ENCODE results near the gene RHOBTB3. TPM values are rescaled to one million over a fixed set of nuclear protein-coding genes. Genes with fewer than 3 reads are reported as not detected.

The RHOBTB3 gene
- total and polyA plus RNA-seq, 8 donors: 13.7 to 730 (median 89.3) TPM

DNA sequence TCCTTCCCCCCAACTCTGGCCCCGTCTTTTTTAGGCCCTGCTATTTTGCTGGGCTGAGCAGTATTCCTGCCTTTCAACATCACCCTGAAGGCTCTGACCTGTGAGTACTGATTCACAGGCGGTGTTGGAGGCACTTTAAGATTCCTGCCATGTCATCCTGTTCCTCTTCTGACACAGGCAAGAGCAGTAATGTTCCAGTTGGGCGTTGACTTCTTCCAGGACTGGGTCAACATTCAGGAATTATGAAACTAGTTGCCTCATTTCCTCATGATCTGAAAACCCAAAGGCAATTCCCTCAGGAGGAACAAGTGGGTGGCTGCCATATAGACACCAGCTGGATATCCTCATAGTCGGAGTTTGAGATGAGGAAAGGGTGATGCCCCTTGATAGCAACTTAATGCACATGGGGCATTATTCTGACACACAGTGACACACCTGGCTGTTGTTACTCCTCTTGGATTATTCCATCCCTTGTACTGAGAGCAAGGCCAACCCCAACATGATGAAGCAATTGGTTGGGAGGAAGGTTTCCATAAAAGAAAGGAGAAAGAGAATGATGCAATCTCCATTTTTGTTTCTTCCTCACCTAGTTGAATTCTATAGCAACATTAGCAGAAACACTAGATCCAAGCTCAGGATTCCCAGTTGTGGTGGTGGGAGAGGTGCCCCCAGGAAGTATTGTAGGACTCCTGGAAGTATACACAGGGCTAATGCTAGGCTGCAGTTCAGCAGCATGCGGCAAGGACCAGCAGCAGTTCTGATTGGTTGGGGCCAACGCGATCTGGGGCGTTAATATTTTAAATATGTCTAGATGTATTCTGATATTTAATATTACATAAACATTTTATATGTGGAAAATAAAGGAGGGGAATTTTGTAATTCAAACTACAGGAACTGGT, 111.0 kb downstream of the RHOBTB3 start:
- Histone ChIP-seq H3K27ac (peak overlapping the region; percentile 65 to 92 (median 84)), H3K36me3 (no peaks in the 10 kb centered on the region), H3K4me3 (no peak overlapping the region), H3K9me3 (no peaks in the 10 kb centered on the region), H3K4me1 (peaks cover 16 to 74% (median 30%) of the 10 kb centered on the region in 4 donors), H3K27me3 (no peaks in the 10 kb centered on the region)
- WGBS, 5 donors: 69 to 89% (median 85%) methylated on average over 8 of the region's 8 CpGs
- intact Hi-C loops (cut with DNase I; ENCODE audit: low total_unique reads): loop anchor here (10.0 kb wide), 2 partner anchors 57 to 197 kb away; partner anchors contain the start of gene RFESD
- TF ChIP-seq POLR2AphosphoS5 (IDR thresholded peaks at IDR 0.05): peak in 2 of 3 donors; percentile 79 to 86
- no peak for TF ChIP-seq POLR2A (IDR thresholded peaks at IDR 0.05)
- DNase-seq: peak in 1 of 2 donors; percentile 51

DNA sequence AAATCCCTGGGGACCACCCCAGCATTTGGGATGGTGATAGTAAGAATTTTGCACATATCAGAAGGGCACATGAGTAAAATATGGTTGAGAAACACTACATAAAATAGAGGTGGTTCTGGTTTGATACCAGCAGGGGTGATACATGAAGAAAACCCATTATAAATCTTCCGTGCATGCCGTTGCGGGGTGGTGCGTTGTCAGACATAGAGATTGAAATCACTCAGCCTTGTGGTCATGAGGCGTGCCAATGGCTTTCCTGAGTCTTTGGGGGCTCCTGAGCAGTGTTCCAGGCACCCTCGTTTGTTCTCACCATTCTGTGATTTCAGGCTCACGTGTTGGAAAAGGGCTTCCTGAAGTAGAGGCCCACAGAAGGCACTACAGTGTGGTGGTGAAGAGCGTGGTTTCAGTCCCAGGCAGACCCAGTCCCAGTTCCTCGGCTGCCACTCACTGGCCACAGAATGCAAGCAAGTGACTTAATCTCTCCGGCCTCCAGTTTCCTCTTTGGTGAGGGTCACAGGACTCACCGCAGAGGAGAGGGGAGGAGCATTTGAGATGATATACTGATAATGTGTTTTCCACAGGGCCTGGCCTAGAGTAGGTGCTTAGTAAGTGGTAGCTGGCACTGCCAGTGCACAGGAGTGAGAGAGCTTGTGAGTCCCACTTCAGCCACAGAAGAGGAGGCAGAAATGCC, 111.9 kb downstream of the RHOBTB3 start:
- Histone ChIP-seq H3K4me1 (peaks cover 16 to 77% (median 31%) of the 10 kb centered on the region in 4 donors), H3K9me3 (no peaks in the 10 kb centered on the region), H3K4me3 (no peak overlapping the region), H3K36me3 (no peaks in the 10 kb centered on the region), H3K27me3 (no peaks in the 10 kb centered on the region), H3K27ac (peak overlapping the region; percentile 57 to 92 (median 84))
- TF ChIP-seq EP300 (IDR thresholded peaks at IDR 0.05): no peak
- TF ChIP-seq, protein P1, sequence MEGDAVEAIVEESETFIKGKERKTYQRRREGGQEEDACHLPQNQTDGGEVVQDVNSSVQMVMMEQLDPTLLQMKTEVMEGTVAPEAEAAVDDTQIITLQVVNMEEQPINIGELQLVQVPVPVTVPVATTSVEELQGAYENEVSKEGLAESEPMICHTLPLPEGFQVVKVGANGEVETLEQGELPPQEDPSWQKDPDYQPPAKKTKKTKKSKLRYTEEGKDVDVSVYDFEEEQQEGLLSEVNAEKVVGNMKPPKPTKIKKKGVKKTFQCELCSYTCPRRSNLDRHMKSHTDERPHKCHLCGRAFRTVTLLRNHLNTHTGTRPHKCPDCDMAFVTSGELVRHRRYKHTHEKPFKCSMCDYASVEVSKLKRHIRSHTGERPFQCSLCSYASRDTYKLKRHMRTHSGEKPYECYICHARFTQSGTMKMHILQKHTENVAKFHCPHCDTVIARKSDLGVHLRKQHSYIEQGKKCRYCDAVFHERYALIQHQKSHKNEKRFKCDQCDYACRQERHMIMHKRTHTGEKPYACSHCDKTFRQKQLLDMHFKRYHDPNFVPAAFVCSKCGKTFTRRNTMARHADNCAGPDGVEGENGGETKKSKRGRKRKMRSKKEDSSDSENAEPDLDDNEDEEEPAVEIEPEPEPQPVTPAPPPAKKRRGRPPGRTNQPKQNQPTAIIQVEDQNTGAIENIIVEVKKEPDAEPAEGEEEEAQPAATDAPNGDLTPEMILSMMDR (IDR thresholded peaks at IDR 0.05): peak in 2 of 7 experiments; percentile 24 to 42
- peak in 2 of 3 donors; percentile 66 to 69 for TF ChIP-seq POLR2AphosphoS5 (IDR thresholded peaks at IDR 0.05)
- TF ChIP-seq POLR2A (IDR thresholded peaks at IDR 0.05): peak in 1 of 4 donors; percentile 25
- WGBS, 5 donors: 42 to 57% (median 51%) methylated on average over 11 of the region's 11 CpGs
- DNase-seq: peak; percentile 70 to 84
- intact Hi-C loops (cut with DNase I; ENCODE audit: low total_unique reads): loop anchor here (10.0 kb wide), 2 partner anchors 58 to 198 kb away; partner anchors contain the start of gene RFESD

DNA sequence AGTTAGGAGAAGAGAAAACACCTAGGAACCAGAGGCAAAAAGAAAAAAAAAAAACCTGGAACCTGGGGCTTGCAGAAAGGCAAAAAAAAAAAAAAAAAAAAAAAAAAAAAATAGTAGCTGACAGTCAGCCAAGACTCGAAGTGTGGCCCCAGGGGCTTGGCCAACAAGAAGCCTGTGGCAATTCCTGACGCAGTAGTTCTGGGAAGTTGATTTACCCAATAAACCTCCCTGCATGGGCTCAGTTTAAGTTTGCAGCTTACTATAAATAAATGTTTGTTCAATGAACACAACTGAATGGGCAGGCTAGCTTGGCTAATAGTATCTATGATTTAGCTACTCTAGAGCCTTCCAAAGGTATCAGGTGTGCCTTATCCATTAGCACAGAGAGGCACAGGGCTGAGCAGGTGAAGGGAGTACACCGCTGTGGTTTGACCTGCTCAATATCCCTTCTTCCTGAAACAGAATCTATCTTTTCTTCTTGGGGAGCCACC, 112.6 kb downstream of the RHOBTB3 start:
- Histone ChIP-seq H3K36me3 (no peaks in the 10 kb centered on the region), H3K27me3 (no peaks in the 10 kb centered on the region), H3K27ac (peak overlapping the region; percentile 74 to 92 (median 84)), H3K9me3 (no peaks in the 10 kb centered on the region), H3K4me3 (no peak overlapping the region), H3K4me1 (peaks cover 16 to 77% (median 31%) of the 10 kb centered on the region in 4 donors)
- TF ChIP-seq, protein P1 (IDR thresholded peaks at IDR 0.05): no peak
- TF ChIP-seq POLR2AphosphoS5 (IDR thresholded peaks at IDR 0.05): peak in 2 of 3 donors; percentile 51 to 62
- TF ChIP-seq EP300 (IDR thresholded peaks at IDR 0.05): no peak
- TF ChIP-seq POLR2A (IDR thresholded peaks at IDR 0.05): no peak
- WGBS, 5 donors: 24 to 44% (median 31%) methylated on average over 3 of the region's 3 CpGs
- peak in 1 of 2 donors; percentile 55 for DNase-seq
- intact Hi-C loops (cut with DNase I; ENCODE audit: low total_unique reads): loop anchor here (10.0 kb wide), 2 partner anchors 59 to 199 kb away; partner anchors contain the start of gene RFESD

DNA sequence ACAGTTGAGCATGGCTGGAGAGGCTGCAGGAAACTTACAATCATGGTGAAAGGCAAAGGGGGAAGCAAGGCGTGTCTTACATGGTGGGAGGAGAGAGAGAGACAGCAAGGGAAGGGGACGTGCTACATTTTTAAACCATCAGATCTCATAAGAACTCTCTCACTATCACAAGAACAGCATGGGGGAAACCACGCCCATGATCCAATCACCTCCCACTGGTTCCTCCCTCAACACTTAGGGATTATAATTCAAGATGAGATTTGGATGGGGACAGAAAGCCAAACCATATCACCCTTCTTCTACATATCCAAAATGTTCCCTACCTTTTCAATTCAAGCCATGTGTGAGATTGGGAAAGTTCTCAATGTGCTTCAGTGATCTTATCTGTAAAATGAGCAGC, 114.3 kb downstream of the RHOBTB3 start:
- intact Hi-C loops (cut with DNase I; ENCODE audit: low total_unique reads): loop anchor here (10.0 kb wide), 2 partner anchors 61 to 201 kb away; partner anchors contain the start of gene RFESD
- H3K4me1 ChIP-seq: peaks cover 16 to 65% (median 35%) of the 10 kb centered on the region in 4 donors
- TF ChIP-seq, protein P1 (IDR thresholded peaks at IDR 0.05): no peak
- TF ChIP-seq POLR2AphosphoS5 (IDR thresholded peaks at IDR 0.05) (no peak), EP300 (IDR thresholded peaks at IDR 0.05) (no peak), POLR2A (IDR thresholded peaks at IDR 0.05) (no peak)
- 63 to 80% (median 73%) methylated on average over 3 of the region's 3 CpGs for WGBS, 5 donors
- no peaks in the 10 kb centered on the region for H3K27me3 ChIP-seq
- DNase-seq: no peak
- no peak overlapping the region for H3K4me3 ChIP-seq
- no peaks in the 10 kb centered on the region for H3K36me3 ChIP-seq
- peak overlapping the region; percentile 53 to 92 (median 74) for H3K27ac ChIP-seq
- no peaks in the 10 kb centered on the region for H3K9me3 ChIP-seq

Other genes starting within 250 kb of the RHOBTB3 start
- 100 to 1,000 TPM in 3 of 5 donors, 10 to 100 TPM in 2; 25.2 to 181 (median 110) TPM for gene SKIC3, start 176.4 kb upstream of the RHOBTB3 start, total RNA-seq
- 10 to 100 TPM; 12.5 to 14.3 (median 13.7) TPM for gene SKIC3, start 176.4 kb upstream of the RHOBTB3 start, polyA plus RNA-seq
- 10 to 100 TPM in 2 of 5 donors, 1 to 10 TPM in 2, not detected in 1; 4.3 to 68.3 (median 8.0) TPM for gene ARSK, start 176.2 kb upstream of the RHOBTB3 start, total RNA-seq
- 1 to 10 TPM; 2.9 to 6.1 (median 3.8) TPM for gene ARSK, start 176.2 kb upstream of the RHOBTB3 start, polyA plus RNA-seq
- under 1 TPM in 2 of 5 donors, not detected in 3; 0.18 to 0.89 TPM for gene GPR150, start 111.2 kb upstream of the RHOBTB3 start, total RNA-seq
- 1 to 10 TPM in 1 of 3 donors, under 1 TPM in 2; 0.44 to 1.0 (median 0.76) TPM for gene GPR150, start 111.2 kb upstream of the RHOBTB3 start, polyA plus RNA-seq
- gene RFESD, start 84.6 kb upstream of the RHOBTB3 start, total RNA-seq: 1 to 10 TPM in 1 of 5 donors, not detected in 4; 2.0 TPM
- gene RFESD, start 84.6 kb upstream of the RHOBTB3 start, polyA plus RNA-seq: 1 to 10 TPM; 1.7 to 3.2 (median 2.0) TPM
- gene SPATA9, start 48.3 kb upstream of the RHOBTB3 start, total RNA-seq: under 1 TPM in 1 of 5 donors, not detected in 4; 0.55 TPM
- gene SPATA9, start 48.3 kb upstream of the RHOBTB3 start, polyA plus RNA-seq: under 1 TPM in 1 of 3 donors, not detected in 2; 0.35 TPM
- 10 to 100 TPM; 11.3 to 30.4 (median 14.0) TPM for gene GLRX, start 91.4 kb downstream of the RHOBTB3 start, total RNA-seq
- 100 to 1,000 TPM in 1 of 3 donors, 10 to 100 TPM in 2; 51.0 to 211 (median 65.7) TPM for gene GLRX, start 91.4 kb downstream of the RHOBTB3 start, polyA plus RNA-seq
- 100 to 1,000 TPM in 4 of 5 donors, 10 to 100 TPM in 1; 26.8 to 279 (median 178) TPM for gene ELL2, start 230.5 kb downstream of the RHOBTB3 start, total RNA-seq
- gene ELL2, start 230.5 kb downstream of the RHOBTB3 start, polyA plus RNA-seq: 10 to 100 TPM; 24.7 to 46.7 (median 45.3) TPM

Data from stomach (tissue), 9 donors.